GM12875 (cell line): ENCODE data around the gene LPAR3.

Experiments
- H3K4me3 ChIP-seq: one replicate; pipeline ENCODE4 v1.5.1; 2011; ENCODE audit warnings: low read depth, low read length, control low read depth
- TF ChIP-seq, protein P1 (sequence below): IDR thresholded peaks from 2 replicates; pipeline ENCODE4 v1.5.1; 2011; ENCODE audit warnings: low read depth, mild to moderate bottlenecking, control low read depth, inconsistent platforms, low read length, moderate library complexity, borderline replicate concordance; ENCODE audit not compliant: insufficient read depth

The LPAR3 gene

DNA sequence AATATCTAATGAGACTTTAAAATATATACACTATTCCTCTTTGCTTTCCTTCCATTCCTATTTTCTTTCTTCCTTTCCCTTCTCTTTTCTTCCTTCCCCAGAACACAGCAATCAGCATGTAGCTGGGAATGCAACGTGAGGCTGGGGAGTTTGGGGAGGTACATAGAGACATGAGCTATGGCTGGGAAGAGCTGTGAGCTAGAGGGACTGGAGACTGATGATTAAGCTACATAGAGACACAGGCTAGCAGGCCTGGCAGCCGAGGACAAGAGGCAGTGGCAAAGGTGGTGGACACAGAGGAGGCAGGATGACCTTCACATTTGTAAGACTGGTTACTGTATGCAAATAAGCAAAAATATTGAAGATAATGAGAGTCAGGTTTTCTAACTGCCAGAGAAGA, 7.5 kb downstream of the LPAR3 start:
- no peak overlapping the region for H3K4me3 ChIP-seq
- TF ChIP-seq, protein P1, sequence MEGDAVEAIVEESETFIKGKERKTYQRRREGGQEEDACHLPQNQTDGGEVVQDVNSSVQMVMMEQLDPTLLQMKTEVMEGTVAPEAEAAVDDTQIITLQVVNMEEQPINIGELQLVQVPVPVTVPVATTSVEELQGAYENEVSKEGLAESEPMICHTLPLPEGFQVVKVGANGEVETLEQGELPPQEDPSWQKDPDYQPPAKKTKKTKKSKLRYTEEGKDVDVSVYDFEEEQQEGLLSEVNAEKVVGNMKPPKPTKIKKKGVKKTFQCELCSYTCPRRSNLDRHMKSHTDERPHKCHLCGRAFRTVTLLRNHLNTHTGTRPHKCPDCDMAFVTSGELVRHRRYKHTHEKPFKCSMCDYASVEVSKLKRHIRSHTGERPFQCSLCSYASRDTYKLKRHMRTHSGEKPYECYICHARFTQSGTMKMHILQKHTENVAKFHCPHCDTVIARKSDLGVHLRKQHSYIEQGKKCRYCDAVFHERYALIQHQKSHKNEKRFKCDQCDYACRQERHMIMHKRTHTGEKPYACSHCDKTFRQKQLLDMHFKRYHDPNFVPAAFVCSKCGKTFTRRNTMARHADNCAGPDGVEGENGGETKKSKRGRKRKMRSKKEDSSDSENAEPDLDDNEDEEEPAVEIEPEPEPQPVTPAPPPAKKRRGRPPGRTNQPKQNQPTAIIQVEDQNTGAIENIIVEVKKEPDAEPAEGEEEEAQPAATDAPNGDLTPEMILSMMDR = no peak

DNA sequence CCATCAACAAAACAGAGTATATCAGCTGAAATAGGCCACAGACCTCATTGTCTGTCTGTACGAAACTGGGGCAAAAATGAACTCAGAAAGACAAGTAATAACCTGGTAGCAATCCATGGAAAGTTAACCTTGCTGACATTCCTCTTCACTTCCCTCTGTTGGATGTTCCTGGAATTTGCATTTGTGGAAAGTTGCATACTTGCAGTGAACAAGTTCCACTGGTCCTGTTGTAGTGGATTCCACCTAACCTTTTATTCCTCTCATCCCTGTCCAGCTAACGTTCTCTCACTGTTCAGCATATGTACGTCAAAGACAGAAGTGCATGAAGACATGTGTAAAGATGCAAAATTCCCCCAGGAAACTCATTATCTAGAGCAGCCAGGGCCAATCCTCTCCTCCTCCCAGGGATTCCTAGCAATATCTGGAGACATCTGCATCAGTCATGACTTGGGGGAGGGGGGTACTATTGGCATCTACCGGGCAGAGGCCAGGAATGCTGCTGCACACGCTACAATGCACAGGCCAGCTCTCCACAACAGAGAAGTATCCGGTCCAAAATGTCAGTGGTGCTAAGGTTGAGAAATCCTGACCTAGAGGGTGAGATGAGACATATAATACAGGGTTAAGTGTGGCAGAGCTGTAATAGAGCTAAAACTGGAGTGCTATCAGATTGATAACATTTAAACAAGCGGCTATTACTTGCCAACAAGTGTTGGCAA, 8.2 kb downstream of the LPAR3 start:
- TF ChIP-seq, protein P1 = no peak
- no peak overlapping the region for H3K4me3 ChIP-seq

DNA sequence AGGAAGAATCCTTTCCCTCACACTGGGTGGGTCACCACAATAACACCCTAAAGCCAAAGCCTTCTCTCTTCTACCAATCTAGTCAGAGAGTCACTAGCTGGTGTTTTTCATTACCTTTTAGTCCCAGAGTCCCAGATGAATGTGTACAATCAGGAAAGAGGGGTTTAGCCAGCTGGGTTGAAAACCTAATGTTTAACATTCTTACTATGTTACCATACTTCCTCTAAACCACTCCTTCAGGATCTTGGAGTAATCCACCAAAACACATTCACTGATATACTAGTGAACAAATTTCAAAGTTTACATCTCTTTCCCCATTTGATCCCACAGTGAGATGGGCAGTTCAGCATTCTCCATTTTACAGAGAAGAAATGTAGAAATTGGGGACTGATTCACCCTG, 9.7 kb downstream of the LPAR3 start:
- TF ChIP-seq, protein P1 = no peak
- no peak overlapping the region for H3K4me3 ChIP-seq

DNA sequence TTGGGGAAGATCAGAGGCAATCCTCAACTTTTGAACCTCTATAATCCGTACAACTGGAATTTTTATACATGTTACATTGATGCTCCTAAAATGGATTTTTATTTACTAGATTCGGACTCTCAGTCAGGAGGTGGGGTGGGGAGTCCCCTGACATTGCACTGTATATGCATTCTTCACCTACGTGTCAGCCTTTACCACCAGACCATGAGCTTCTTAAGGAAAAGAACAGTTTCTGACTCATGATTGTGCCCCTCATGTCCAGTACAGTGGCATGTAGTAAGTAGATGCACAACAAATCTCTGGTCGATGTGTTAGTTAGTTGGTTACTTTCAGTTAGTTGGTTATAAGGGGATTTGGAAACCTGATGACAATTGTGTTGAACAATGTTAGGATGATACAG, 15.4 kb downstream of the LPAR3 start:
- TF ChIP-seq, protein P1 = no peak

DNA sequence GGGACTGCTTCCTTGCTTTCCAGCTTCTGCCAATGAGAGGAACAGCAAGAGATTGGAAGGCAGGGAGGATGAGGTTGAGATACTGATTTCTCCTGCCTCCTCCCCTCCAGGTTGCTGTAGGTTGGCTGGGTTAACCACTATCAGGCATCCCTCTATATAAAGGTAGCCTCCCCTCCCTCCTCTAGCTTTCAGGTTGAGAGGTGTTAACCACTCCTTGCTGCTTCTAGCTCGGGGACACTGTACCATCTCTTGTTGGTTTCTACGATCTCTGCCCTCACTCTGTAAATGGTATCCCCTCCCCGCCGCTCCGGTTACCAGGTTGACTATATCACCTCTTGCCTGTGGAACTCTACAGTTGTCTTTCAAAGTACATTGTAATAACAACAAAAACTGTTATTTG, 16.7 kb downstream of the LPAR3 start:
- TF ChIP-seq, protein P1 = no peak
- H3K4me3 ChIP-seq = no peak overlapping the region

More for the DNA sequence above, 15.4 kb downstream of the LPAR3 start:
- H3K4me3 ChIP-seq = no peak overlapping the region

DNA sequence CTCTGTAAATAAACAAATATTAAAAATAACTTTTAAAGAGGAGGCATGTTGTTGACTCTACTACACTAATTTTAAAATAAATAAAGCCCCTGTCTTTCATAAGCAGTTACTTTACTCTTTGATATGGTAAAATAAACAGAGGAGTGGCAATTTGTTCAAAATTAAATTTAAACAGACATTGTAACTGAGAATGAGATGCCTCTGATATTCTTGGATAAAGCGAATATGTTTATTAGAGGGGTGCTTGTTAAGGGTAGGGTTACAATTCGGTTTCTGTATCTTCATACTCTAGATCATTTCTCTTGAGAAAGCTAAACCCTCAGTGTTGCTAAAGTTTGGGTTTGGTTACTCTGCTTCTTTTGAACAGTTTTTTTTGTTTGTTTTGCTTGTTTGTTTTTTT, 19.6 kb downstream of the LPAR3 start:
- no peak overlapping the region for H3K4me3 ChIP-seq
- TF ChIP-seq, protein P1 = no peak

DNA sequence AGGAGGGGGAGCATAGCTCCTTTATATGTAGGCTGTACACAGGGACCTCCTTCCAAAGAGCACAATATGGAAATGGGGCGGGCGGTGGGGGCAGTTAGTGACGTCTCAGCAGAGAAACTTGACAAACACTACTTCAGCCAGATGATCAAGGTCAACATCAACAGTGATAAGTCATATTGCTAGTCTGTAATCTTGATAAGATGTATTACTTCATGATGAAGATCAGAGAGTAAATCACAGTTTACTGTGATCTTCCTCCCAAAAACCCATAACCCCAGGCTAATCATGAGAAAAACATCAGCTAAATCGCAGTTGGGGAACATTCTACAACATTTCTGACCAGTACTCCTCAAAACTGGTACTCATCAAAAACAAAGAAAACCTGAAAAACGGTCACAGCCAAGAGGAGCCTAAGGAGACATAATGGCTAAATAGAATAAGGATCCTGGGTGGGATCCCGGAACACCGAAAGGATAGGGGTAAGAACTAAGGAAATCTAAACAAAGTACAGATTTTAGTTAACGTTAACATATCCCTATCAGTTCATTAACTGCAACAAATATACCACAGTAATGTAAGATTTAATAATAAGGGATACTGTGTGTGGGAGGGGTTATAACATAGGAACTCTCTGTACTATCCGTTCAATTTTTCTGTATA, 20.2 kb downstream of the LPAR3 start:
- TF ChIP-seq, protein P1 = no peak
- H3K4me3 ChIP-seq = no peak overlapping the region
